ENCODE results near the gene EIF5A2. TPM values are rescaled to one million over a fixed set of nuclear protein-coding genes. Genes with fewer than 3 reads are reported as not detected.

EIF5A2 gene
- polyA plus RNA-seq (0.36 and 0.94 TPM in 2 replicates), polyA minus RNA-seq (1.5 and 1.9 TPM in 2 replicates)

GRCh38 chr3:170908235-170909116, at the start of gene EIF5A2:
TSS of gene EIF5A2 (minus strand) at chr3:170908637. CDS start at chr3:170907806, 831 bp downstream.
- Histone ChIP-seq H3K9ac (ENCODE audit: low read length) (peak within 1 kb of the TSS; percentile 55), H3K4me3 (ENCODE audit: low read length) (peak within 1 kb of the TSS; percentile 84), H3K79me2 (replicated peaks; ENCODE audit: insufficient read depth, low read length) (no peaks in the 10 kb centered on the region), H3K27me3 (ENCODE audit: insufficient read depth, low read depth, low read length) (peaks cover 11% of the 10 kb centered on the region), H3K9me3 (ENCODE audit: low read length) (peaks cover 4% of the 10 kb centered on the region), H3K36me3 (ENCODE audit: insufficient read depth, low read length) (no peaks in the 10 kb centered on the region), H3K27ac (ENCODE audit: low read length) (no peak within 1 kb of the TSS), H3K4me2 (ENCODE audit: low read length) (peak within 1 kb of the TSS; percentile 38), H3K9me2 (ENCODE audit: insufficient read depth, low read length) (no peaks in the 10 kb centered on the region), H2AFZ (ENCODE audit: low read depth, low read length) (peak within 1 kb of the TSS; percentile 16), H4K20me1 (ENCODE audit: insufficient read depth) (no peaks in the 10 kb centered on the region), H3F3A (ENCODE audit: insufficient read depth, low read length, poor library complexity, severe bottlenecking) (no peaks in the 10 kb centered on the region)
- no peak for TF ChIP-seq EP300 (conservative IDR thresholded peaks at IDR 0.05; ENCODE audit: poor library complexity, severe bottlenecking)
- no peak for TF ChIP-seq POLR2AphosphoS5 (IDR thresholded peaks at IDR 0.05)
- no peak for TF ChIP-seq EZH2 (IDR thresholded peaks at IDR 0.05; ENCODE audit: borderline replicate concordance, insufficient read depth, low read length, poor library complexity, severe bottlenecking)
- TF ChIP-seq TAF1 (IDR thresholded peaks at IDR 0.05; ENCODE audit: low read depth), result no peak
- peak; percentile 56 for TF ChIP-seq MXI1 (conservative IDR thresholded peaks at IDR 0.05; ENCODE audit: poor library complexity, severe bottlenecking)
- TF ChIP-seq RAD21 (conservative IDR thresholded peaks at IDR 0.05), result peak; percentile 26
- TF ChIP-seq REST (IDR thresholded peaks at IDR 0.05; ENCODE audit: borderline replicate concordance), result no peak

GRCh38 chr3:170956647-170957046, 48.2 kb upstream of the EIF5A2 start:
- Histone ChIP-seq H3K4me3 (ENCODE audit: low read length) (no peak overlapping the region), H3K9me3 (ENCODE audit: low read length) (no peaks in the 10 kb centered on the region), H3K36me3 (ENCODE audit: insufficient read depth, low read length) (no peaks in the 10 kb centered on the region), H3K4me2 (ENCODE audit: low read length) (no peak overlapping the region), H3K9ac (ENCODE audit: low read length) (no peak overlapping the region), H4K20me1 (ENCODE audit: insufficient read depth) (no peaks in the 10 kb centered on the region), H3F3A (ENCODE audit: insufficient read depth, low read length, poor library complexity, severe bottlenecking) (no peaks in the 10 kb centered on the region), H3K27me3 (ENCODE audit: insufficient read depth, low read depth, low read length) (no peaks in the 10 kb centered on the region), H2AFZ (ENCODE audit: low read depth, low read length) (no peak overlapping the region), H3K79me2 (replicated peaks; ENCODE audit: insufficient read depth, low read length) (no peaks in the 10 kb centered on the region), H3K9me2 (ENCODE audit: insufficient read depth, low read length) (no peaks in the 10 kb centered on the region), H3K27ac (ENCODE audit: low read length) (no peak overlapping the region)
- no peak for TF ChIP-seq EZH2 (IDR thresholded peaks at IDR 0.05; ENCODE audit: borderline replicate concordance, insufficient read depth, low read length, poor library complexity, severe bottlenecking)
- TF ChIP-seq MXI1 (conservative IDR thresholded peaks at IDR 0.05; ENCODE audit: poor library complexity, severe bottlenecking), result no peak
- TF ChIP-seq REST (IDR thresholded peaks at IDR 0.05; ENCODE audit: borderline replicate concordance), result no peak
- TF ChIP-seq EP300 (conservative IDR thresholded peaks at IDR 0.05; ENCODE audit: poor library complexity, severe bottlenecking), result no peak
- TF ChIP-seq CTCF (IDR thresholded peaks at IDR 0.05; ENCODE audit: poor library complexity, severe bottlenecking), result no peak
- TF ChIP-seq RAD21 (conservative IDR thresholded peaks at IDR 0.05), result no peak
- TF ChIP-seq POLR2AphosphoS5 (IDR thresholded peaks at IDR 0.05), result no peak
- no peak for TF ChIP-seq TAF1 (IDR thresholded peaks at IDR 0.05; ENCODE audit: low read depth)
- TF ChIP-seq SMC3 (conservative IDR thresholded peaks at IDR 0.05; ENCODE audit: poor library complexity), result no peak
